Upper lobe of left lung (tissue), 6 donors: ENCODE measurements around the gene TRPM2. TPM values are rescaled to one million over a fixed set of nuclear protein-coding genes. Genes with fewer than 3 reads are reported as not detected.
A peak's percentile ranks its signal among the peaks of the same experiment; 100 is the strongest.

ENCODE experiments used
- ATAC-seq, 2 donors: fragments of 200-7000 bp; cut with Tn5 transposase; one replicate each; pipeline ENCODE4 v1.9.1; 2022; ENCODE audit warnings: mild to moderate bottlenecking in 2 of 2, moderate library complexity in 2 of 2; ENCODE audit not compliant: low FRiP score in 2 of 2
- DNase-seq, 2 donors: peaks; one replicate each; pipeline ENCODE4 v3.0.0-alpha.2; 2019 to 2020
- H3K27ac ChIP-seq, 4 donors: fragments of 200-600 bp; sonication (generic); one replicate each; pipeline ENCODE4 v1.5.1; 2016 to 2019
- H3K27me3 ChIP-seq, 4 donors: fragments of 200-600 bp; sonication (generic); one replicate each; pipeline ENCODE4 v1.5.1; 2017 to 2019
- H3K36me3 ChIP-seq, 4 donors: fragments of 200-600 bp; sonication (generic); one replicate each; pipeline ENCODE4 v1.5.1; 2016 to 2019
- H3K4me1 ChIP-seq, 4 donors: fragments of 200-600 bp; sonication (generic); one replicate each; pipeline ENCODE4 v1.5.1; 2018 to 2019
- H3K4me3 ChIP-seq, 4 donors: fragments of 200-600 bp; sonication (generic); one replicate each; pipeline ENCODE4 v1.5.1; 2017 to 2019; ENCODE audit warnings: mild to moderate bottlenecking in 2 of 4, moderate library complexity in 1 of 4
- H3K9me3 ChIP-seq, 4 donors: fragments of 200-600 bp; sonication (generic); one replicate each; pipeline ENCODE4 v1.5.1; 2018 to 2019
- CTCF ChIP-seq, 6 experiments: fragments of 450-650 bp in 4 of 6; fragments of 200-600 bp in 2 of 6; sonication (generic) in 2 of 6; IDR thresholded peaks; one replicate each; pipeline ENCODE4 v1.5.1; 2016 to 2019; ENCODE audit warnings: antibody characterized with exemption in 6 of 6
- EP300 ChIP-seq, 4 donors: sonication (generic); formaldehyde crosslinking; IDR thresholded peaks; one replicate each; pipeline ENCODE4 v1.5.1; 2017; ENCODE audit warnings: antibody characterized with exemption in 4 of 4, control low read depth in 2 of 4
- POLR2A ChIP-seq, 4 donors: fragments of 450-650 bp; IDR thresholded peaks; one replicate each; pipeline ENCODE4 v1.5.1; 2016 to 2017; ENCODE audit warnings: antibody characterized with exemption in 4 of 4, mild to moderate bottlenecking in 2 of 4
- POLR2AphosphoS5 ChIP-seq, 2 donors: sonication (generic); formaldehyde crosslinking; IDR thresholded peaks; one replicate each; pipeline ENCODE4 v1.5.1; 2017; ENCODE audit warnings: antibody characterized with exemption in 2 of 2
- WGBS, 2 donors: methylation state at CpG; one replicate each; pipeline ENCODE4 v1.1.5; 2017 to 2018; 5-methylcytosine and 5-hydroxymethylcytosine counted together
- total RNA-seq, 6 donors: library from RNA; depleted of rRNA in 4 of 6; stranded (reverse); fragments of >200 nt in 4 of 6; gene quantifications; one replicate each; pipeline versions ENCODE4 v1.1.0 to v1.2.1, GENCODE V29; 2016 to 2021
- donor health status: DM: no; HTN: no; CAD: no; lungs with moderate emphysema.
- donor health status: DM: no; HTN: yes; CAD: no; lungs with severe emphysema.

The TRPM2 gene
- total RNA-seq, 6 donors from 2014 or later, result 2.2 to 37.7 (median 12.7) TPM

- H3K36me3 ChIP-seq, result no peaks in the 10 kb centered on the region
- ATAC-seq, result no peak
- no peaks in the 10 kb centered on the region for H3K9me3 ChIP-seq
- H3K4me3 ChIP-seq, result no peak overlapping the region
- TF ChIP-seq EP300 (IDR thresholded peaks at IDR 0.05) (no peak), POLR2AphosphoS5 (IDR thresholded peaks at IDR 0.05) (no peak), POLR2A (IDR thresholded peaks at IDR 0.05) (no peak), CTCF (IDR thresholded peaks at IDR 0.05) (no peak)
- no peaks in the 10 kb centered on the region for H3K4me1 ChIP-seq
- no peak for DNase-seq
- no peak overlapping the region for H3K27ac ChIP-seq
- no peaks in the 10 kb centered on the region for H3K27me3 ChIP-seq
Observed at GRCh38 chr21:44471341-44471740, 117.9 kb downstream of the TRPM2 start.

- ATAC-seq (no peak), DNase-seq (no peak)
- Histone ChIP-seq H3K27me3 (no peaks in the 10 kb centered on the region), H3K4me3 (no peak overlapping the region), H3K27ac (no peak overlapping the region), H3K9me3 (no peaks in the 10 kb centered on the region), H3K4me1 (no peaks in the 10 kb centered on the region), H3K36me3 (no peaks in the 10 kb centered on the region)
- TF ChIP-seq POLR2AphosphoS5 (IDR thresholded peaks at IDR 0.05) (no peak), CTCF (IDR thresholded peaks at IDR 0.05) (no peak), POLR2A (IDR thresholded peaks at IDR 0.05) (no peak), EP300 (IDR thresholded peaks at IDR 0.05) (no peak)
- WGBS, 2 donors, result 81 to 87% methylated on average over 6 of the region's 6 CpGs
Observed at GRCh38 chr21:44471996-44472395, 118.6 kb downstream of the TRPM2 start.

- Histone ChIP-seq H3K27me3 (no peaks in the 10 kb centered on the region), H3K36me3 (no peaks in the 10 kb centered on the region), H3K9me3 (no peaks in the 10 kb centered on the region), H3K27ac (no peak overlapping the region), H3K4me1 (no peaks in the 10 kb centered on the region), H3K4me3 (no peak overlapping the region)
- no peak for TF ChIP-seq EP300 (IDR thresholded peaks at IDR 0.05)
- TF ChIP-seq CTCF (IDR thresholded peaks at IDR 0.05), result no peak
- no peak for TF ChIP-seq POLR2AphosphoS5 (IDR thresholded peaks at IDR 0.05)
- no peak for TF ChIP-seq POLR2A (IDR thresholded peaks at IDR 0.05)
- no peak for DNase-seq
- ATAC-seq, result no peak
- 90 to 91% methylated on average over 18 of the region's 19 CpGs for WGBS, 2 donors
Observed at GRCh38 chr21:44473915-44474555, 120.6 kb downstream of the TRPM2 start.

- ATAC-seq (no peak), DNase-seq (peak; percentile 43 to 86)
- H3K27ac ChIP-seq, result peak overlapping the region in 1 of 4 donors; percentile 49
- TF ChIP-seq EP300 (IDR thresholded peaks at IDR 0.05), result no peak
- no peak for TF ChIP-seq CTCF (IDR thresholded peaks at IDR 0.05)
- no peak for TF ChIP-seq POLR2A (IDR thresholded peaks at IDR 0.05)
- TF ChIP-seq POLR2AphosphoS5 (IDR thresholded peaks at IDR 0.05), result no peak
- no peaks in the 10 kb centered on the region for H3K27me3 ChIP-seq
- H3K4me3 ChIP-seq, result no peak overlapping the region
- H3K4me1 ChIP-seq, result no peaks in the 10 kb centered on the region
- WGBS, 2 donors, result 64 to 78% methylated on average over 17 of the region's 17 CpGs
- H3K36me3 ChIP-seq, result no peaks in the 10 kb centered on the region
- H3K9me3 ChIP-seq, result no peaks in the 10 kb centered on the region
Observed at GRCh38 chr21:44475266-44475845, 121.9 kb downstream of the TRPM2 start.

GRCh38 chr21:44477131-44477530, 123.7 kb downstream of the TRPM2 start:
- WGBS, 2 donors, result 77 to 85% methylated on average over 8 of the region's 8 CpGs
- H3K36me3 ChIP-seq, result no peaks in the 10 kb centered on the region
- no peak for ATAC-seq
- no peaks in the 10 kb centered on the region for H3K4me1 ChIP-seq
- H3K9me3 ChIP-seq, result no peaks in the 10 kb centered on the region
- no peak for DNase-seq
- H3K27me3 ChIP-seq, result no peaks in the 10 kb centered on the region
- no peak overlapping the region for H3K27ac ChIP-seq
- TF ChIP-seq EP300 (IDR thresholded peaks at IDR 0.05) (no peak), POLR2AphosphoS5 (IDR thresholded peaks at IDR 0.05) (no peak), CTCF (IDR thresholded peaks at IDR 0.05) (no peak), POLR2A (IDR thresholded peaks at IDR 0.05) (no peak)
- no peak overlapping the region for H3K4me3 ChIP-seq
